Measurements from ENCODE around the gene THEM4.

Gene THEM4

GRCh38 chr1:151909167-151910149, at the start of gene THEM4:
Gene THEM4 (minus strand): TSS chr1:151909511. CDS start chr1:151909458, 53 bp downstream.
- peak; percentile 86 for DNase-seq

- DNase-seq: no peak
Observed at GRCh38 chr1:151958959-151959358, 49.6 kb upstream of the THEM4 start.

- DNase-seq: no peak
Observed at GRCh38 chr1:151956957-151957497, 47.7 kb upstream of the THEM4 start.

- no peak for DNase-seq
Observed at GRCh38 chr1:151953409-151954094, 44.2 kb upstream of the THEM4 start.

GRCh38 chr1:151952811-151953210, 43.5 kb upstream of the THEM4 start:
- DNase-seq: no peak

- DNase-seq: no peak
Observed at GRCh38 chr1:151949371-151950193, 40.3 kb upstream of the THEM4 start.

- DNase-seq: no peak
Observed at GRCh38 chr1:151948506-151948905, 39.2 kb upstream of the THEM4 start.

GRCh38 chr1:151947140-151947539, 37.8 kb upstream of the THEM4 start:
- DNase-seq: no peak

- peak; percentile 69 for DNase-seq
Observed at GRCh38 chr1:151945725-151946722, 36.7 kb upstream of the THEM4 start.

GRCh38 chr1:151944857-151945575, 35.7 kb upstream of the THEM4 start:
- DNase-seq: no peak

GRCh38 chr1:151944126-151944856, 35.0 kb upstream of the THEM4 start:
- DNase-seq: no peak

GRCh38 chr1:151943591-151943990, 34.3 kb upstream of the THEM4 start:
- no peak for DNase-seq

GRCh38 chr1:151942882-151943281, 33.6 kb upstream of the THEM4 start:
- no peak for DNase-seq

- no peak for DNase-seq
Observed at GRCh38 chr1:151940541-151940940, 31.2 kb upstream of the THEM4 start.

GRCh38 chr1:151939779-151940178, 30.5 kb upstream of the THEM4 start:
- DNase-seq: no peak

GRCh38 chr1:151939141-151939540, 29.8 kb upstream of the THEM4 start:
- DNase-seq: no peak

- DNase-seq: no peak
Observed at GRCh38 chr1:151936653-151937052, 27.3 kb upstream of the THEM4 start.

GRCh38 chr1:151935894-151936602, 26.7 kb upstream of the THEM4 start:
- no peak for DNase-seq

GRCh38 chr1:151935154-151935553, 25.8 kb upstream of the THEM4 start:
- no peak for DNase-seq

Measured in activated T-cell treated with anti-CD3 and anti-CD28 coated beads for 4 hours (primary cell).